Nephron progenitor cell (in vitro differentiated cells): ENCODE measurements around the gene WFDC5.
"Not testable (repeated sequence)": the region's sequence is repeated elsewhere in the genome, so short reads cannot be mapped to it uniquely, and the experiment has no call there.

Source experiments
- DNase-seq: peaks from one replicate; pipeline ENCODE4 v3.0.0; 2021
- H3K27ac Mint-ChIP-seq: 2 replicates; pipeline ENCODE4 v1.8.0; 2021; ENCODE audit warnings: mild to moderate bottlenecking, moderate library complexity, mixed read lengths
- H3K27me3 Mint-ChIP-seq: 2 replicates; pipeline ENCODE4 v1.8.0; 2021; ENCODE audit warnings: mild to moderate bottlenecking, low read depth, mixed read lengths; ENCODE audit not compliant: poor library complexity
- H3K36me3 Mint-ChIP-seq: 2 replicates; pipeline ENCODE4 v1.8.0; 2021; ENCODE audit warnings: low read depth, mixed read lengths
- H3K4me1 Mint-ChIP-seq: 2 replicates; pipeline ENCODE4 v1.8.0; 2021; ENCODE audit warnings: mixed read lengths
- H3K4me3 Mint-ChIP-seq: 2 replicates; pipeline ENCODE4 v1.8.0; 2021; ENCODE audit warnings: mild to moderate bottlenecking, moderate library complexity, mixed read lengths
- H3K9me3 Mint-ChIP-seq: 2 replicates; pipeline ENCODE4 v1.8.0; 2021; ENCODE audit warnings: mild to moderate bottlenecking, moderate library complexity, mixed read lengths
- TF ChIP-seq, protein P1 (sequence below): fragments of 200-600 bp; sonication (generic); IDR thresholded peaks from 2 replicates; pipeline ENCODE4 v1.5.0; 2021; ENCODE audit warnings: antibody characterized with exemption

The WFDC5 gene

DNA sequence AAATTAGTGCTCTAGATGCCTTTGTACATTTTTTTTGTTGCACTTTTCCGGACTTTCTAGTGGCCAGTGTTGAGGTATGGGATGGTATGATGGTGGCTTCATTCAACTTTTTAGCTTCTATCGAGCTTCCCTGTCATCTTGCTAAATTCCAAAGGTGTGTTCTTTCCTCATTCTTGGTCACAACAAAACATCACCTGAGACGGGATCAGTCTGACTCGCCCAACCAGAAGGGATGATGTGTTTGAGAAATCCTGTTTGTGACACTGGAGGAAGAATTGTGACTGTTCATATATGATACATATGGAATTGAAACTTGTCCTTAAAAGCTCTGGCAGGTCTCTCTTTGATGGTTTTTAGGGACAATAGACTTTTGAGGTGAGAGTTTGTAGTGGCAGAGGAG, 47.9 kb downstream of the WFDC5 start:
- Mint-ChIP-seq H3K27me3 (peaks cover 4% of the 10 kb centered on the region), H3K4me1 (peaks cover 5% of the 10 kb centered on the region), H3K4me3 (no peak overlapping the region), H3K36me3 (peaks cover 38% of the 10 kb centered on the region), H3K9me3 (peaks cover 13% of the 10 kb centered on the region), H3K27ac (no peak overlapping the region)
- TF ChIP-seq, protein P1, sequence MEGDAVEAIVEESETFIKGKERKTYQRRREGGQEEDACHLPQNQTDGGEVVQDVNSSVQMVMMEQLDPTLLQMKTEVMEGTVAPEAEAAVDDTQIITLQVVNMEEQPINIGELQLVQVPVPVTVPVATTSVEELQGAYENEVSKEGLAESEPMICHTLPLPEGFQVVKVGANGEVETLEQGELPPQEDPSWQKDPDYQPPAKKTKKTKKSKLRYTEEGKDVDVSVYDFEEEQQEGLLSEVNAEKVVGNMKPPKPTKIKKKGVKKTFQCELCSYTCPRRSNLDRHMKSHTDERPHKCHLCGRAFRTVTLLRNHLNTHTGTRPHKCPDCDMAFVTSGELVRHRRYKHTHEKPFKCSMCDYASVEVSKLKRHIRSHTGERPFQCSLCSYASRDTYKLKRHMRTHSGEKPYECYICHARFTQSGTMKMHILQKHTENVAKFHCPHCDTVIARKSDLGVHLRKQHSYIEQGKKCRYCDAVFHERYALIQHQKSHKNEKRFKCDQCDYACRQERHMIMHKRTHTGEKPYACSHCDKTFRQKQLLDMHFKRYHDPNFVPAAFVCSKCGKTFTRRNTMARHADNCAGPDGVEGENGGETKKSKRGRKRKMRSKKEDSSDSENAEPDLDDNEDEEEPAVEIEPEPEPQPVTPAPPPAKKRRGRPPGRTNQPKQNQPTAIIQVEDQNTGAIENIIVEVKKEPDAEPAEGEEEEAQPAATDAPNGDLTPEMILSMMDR = no peak
- DNase-seq = no peak

DNA sequence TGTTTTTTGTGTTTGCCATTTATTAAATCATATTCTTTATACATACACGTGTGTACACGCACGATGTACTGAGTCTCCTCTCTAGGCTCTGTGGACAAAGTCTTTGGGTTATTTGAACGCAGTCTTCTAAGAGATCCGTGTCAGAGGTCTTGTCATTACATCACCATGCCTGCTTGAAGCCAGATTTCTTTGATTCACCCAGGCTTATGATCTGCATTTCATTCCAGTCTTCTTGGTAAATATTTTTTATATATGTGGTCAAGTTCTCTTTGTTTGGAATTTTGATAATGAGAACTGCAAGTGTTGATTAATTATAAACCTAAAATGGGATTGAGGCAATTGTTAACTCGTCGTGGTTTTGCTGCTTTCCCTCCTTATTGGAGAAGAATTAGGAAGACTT, 48.6 kb downstream of the WFDC5 start:
- peaks cover 4% of the 10 kb centered on the region for H3K4me1 Mint-ChIP-seq
- TF ChIP-seq, protein P1 = no peak
- peaks cover 4% of the 10 kb centered on the region for H3K27me3 Mint-ChIP-seq
- H3K27ac Mint-ChIP-seq = no peak overlapping the region
- no peak for DNase-seq
- peaks cover 13% of the 10 kb centered on the region for H3K9me3 Mint-ChIP-seq
- H3K36me3 Mint-ChIP-seq = peaks cover 43% of the 10 kb centered on the region
- no peak overlapping the region for H3K4me3 Mint-ChIP-seq

DNA sequence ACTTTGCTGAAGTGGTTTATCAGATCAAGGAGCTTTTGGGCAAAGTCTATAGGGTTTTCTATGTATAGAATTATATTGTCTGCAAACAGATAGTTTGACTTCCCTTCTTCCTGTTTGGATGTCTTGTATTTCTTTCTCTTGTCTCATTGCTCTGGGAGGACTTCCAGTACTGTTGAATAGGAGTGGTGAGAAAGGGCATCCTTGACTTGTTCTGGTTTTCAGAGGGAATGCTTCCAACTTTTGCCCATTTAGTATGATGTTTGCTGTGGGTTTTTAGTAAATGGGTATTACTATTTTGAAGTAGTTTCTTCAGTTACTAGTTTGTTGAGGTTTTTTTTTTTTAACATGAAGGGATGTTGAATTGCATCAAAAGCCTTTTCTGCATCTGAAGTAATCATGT, 50.2 kb downstream of the WFDC5 start:
- TF ChIP-seq, protein P1 = no peak
- H3K27ac Mint-ChIP-seq = no peak overlapping the region
- no peak overlapping the region for H3K4me3 Mint-ChIP-seq
- no peaks in the 10 kb centered on the region for H3K4me1 Mint-ChIP-seq
- peaks cover 13% of the 10 kb centered on the region for H3K9me3 Mint-ChIP-seq
- no peak for DNase-seq
- H3K36me3 Mint-ChIP-seq = peaks cover 38% of the 10 kb centered on the region
- H3K27me3 Mint-ChIP-seq = peaks cover 4% of the 10 kb centered on the region

DNA sequence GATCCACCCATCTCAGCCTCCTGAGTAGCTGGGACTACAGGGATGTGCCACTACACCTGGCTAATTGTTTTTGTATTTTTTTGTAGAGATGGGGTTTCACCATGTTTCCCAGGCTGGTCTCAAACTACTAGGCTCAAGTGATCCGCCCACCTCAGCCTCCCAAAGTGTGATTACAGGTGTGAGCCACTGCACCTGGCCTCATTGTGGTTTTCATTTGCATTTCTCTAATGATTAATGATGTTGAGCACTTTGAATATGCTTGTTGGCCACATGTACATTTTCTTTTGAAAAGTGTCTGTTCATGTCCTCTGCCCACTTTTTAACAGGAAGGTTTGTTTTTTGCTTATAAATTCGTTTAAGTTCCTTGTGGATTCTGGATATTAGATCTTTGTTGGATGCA, 51.9 kb downstream of the WFDC5 start:
- H3K9me3 Mint-ChIP-seq = peaks cover 13% of the 10 kb centered on the region
- H3K27ac Mint-ChIP-seq, DNase-seq, H3K4me1 Mint-ChIP-seq, H3K27me3 Mint-ChIP-seq, H3K4me3 Mint-ChIP-seq: not testable (repeated sequence)
- H3K36me3 Mint-ChIP-seq = peaks cover 37% of the 10 kb centered on the region

DNA sequence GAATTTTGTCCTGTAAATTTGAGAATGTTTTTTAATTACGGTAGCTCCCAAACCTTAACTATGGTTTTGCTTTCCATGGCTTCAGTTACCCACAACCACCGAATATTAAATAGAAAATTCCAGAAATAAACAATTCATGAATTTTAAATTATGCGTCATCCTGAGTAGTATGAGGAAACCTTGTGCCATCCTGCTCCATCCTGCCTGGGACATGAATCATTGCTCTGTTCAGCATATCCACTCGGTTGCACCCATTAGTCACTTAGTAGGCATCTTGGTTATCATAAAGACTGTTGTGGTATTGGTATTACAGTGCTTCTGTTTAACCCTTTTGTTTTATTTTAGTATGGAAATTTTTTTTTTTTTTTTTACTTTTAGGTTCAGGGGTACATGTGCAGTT, 53.7 kb downstream of the WFDC5 start:
- no peaks in the 10 kb centered on the region for H3K4me1 Mint-ChIP-seq
- DNase-seq = no peak
- H3K9me3 Mint-ChIP-seq = peaks cover 13% of the 10 kb centered on the region
- no peak overlapping the region for H3K4me3 Mint-ChIP-seq
- TF ChIP-seq, protein P1 = no peak
- H3K36me3 Mint-ChIP-seq = peaks cover 37% of the 10 kb centered on the region
- no peak overlapping the region for H3K27ac Mint-ChIP-seq
- peaks cover 4% of the 10 kb centered on the region for H3K27me3 Mint-ChIP-seq

DNA sequence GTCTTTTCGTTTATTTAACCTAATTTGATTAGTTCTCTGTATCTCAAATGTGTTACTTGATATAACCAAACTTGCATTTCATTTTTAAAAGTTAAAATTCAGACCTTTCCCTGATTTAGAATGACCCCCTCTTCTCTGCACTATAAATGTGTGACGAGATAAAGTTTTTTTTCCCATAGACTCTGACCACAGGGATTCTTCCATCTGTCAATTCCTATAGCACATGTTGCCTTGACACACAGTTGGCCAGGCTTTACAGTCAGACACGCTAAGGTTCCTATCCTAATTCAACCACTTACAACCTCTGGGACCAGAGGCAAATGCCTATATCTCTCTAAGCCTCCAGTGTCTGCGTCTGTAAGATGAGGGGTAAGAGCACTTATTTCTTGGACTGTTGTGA, 54.7 kb downstream of the WFDC5 start:
- peaks cover 36% of the 10 kb centered on the region for H3K36me3 Mint-ChIP-seq
- no peak overlapping the region for H3K4me3 Mint-ChIP-seq
- H3K4me1 Mint-ChIP-seq = no peaks in the 10 kb centered on the region
- peaks cover 13% of the 10 kb centered on the region for H3K9me3 Mint-ChIP-seq
- DNase-seq = no peak
- H3K27me3 Mint-ChIP-seq = peaks cover 4% of the 10 kb centered on the region
- TF ChIP-seq, protein P1 = no peak
- peak overlapping the region; percentile 40 for H3K27ac Mint-ChIP-seq
